ENCODE results near the gene TRIM17.

TRIM17 gene

GRCh38 chr1:228417483-228418203 is 982 bp upstream of the TRIM17 start:
- no peak for DNase-seq (ENCODE audit: low read depth in 2 of 2)

DNA sequence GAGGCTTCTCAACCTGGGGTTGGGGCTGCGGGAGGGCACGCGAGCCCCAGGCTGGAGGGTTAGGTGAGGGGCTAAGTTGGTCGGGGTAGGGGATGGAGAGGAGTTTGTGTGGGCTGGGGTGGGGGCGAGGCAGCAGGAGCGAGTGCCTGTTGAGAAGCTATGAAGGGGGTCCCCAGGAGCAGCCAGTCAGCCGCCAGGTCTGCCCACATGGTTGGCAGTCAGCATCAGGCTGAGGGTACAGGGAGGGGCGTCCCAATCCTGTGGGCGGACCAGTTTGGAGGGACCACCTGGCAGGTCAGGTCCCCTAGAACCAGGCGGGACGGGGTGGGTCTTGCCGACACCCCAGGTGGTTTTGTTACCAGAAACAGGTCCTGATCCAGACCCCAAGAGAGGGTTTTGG is 400 bp upstream of the TRIM17 start:
- DNase-seq (ENCODE audit: low read depth in 2 of 2), result no peak

GRCh38 chr1:228415853-228416216 is 826 bp downstream of the TRIM17 start:
- DNase-seq (ENCODE audit: low read depth in 2 of 2), result no peak

GRCh38 chr1:228415221-228415620 is 1.4 kb downstream of the TRIM17 start:
- DNase-seq (ENCODE audit: low read depth in 2 of 2), result no peak

- DNase-seq (ENCODE audit: low read depth in 2 of 2), result no peak
These were observed 2.0 kb downstream of the TRIM17 start for GRCh38 chr1:228414511-228415211.

- DNase-seq (ENCODE audit: low read depth in 2 of 2), result no peak
These were observed 3.2 kb downstream of the TRIM17 start for GRCh38 chr1:228413241-228414010.

GRCh38 chr1:228411548-228412430 is 4.9 kb downstream of the TRIM17 start:
- no peak for DNase-seq (ENCODE audit: low read depth in 2 of 2)

DNA sequence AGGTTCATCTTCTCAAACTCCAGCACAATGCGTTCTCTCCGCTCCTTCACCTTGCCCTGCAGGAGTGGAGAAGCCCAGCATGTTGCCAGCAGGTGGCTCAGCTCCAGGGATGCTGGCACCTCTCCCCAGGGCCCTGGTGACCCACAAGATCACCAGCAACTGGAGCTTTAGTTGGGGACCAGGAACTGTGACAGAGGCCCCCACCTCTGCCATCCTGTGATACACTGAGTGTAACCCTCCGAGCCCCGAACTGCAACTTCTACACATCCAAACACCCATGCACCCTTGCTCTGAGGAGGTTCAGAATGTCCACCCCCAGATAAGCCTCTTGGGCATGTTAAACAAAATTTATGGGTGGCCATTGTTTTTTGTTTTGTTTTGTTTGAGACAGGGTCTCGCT is 5.5 kb downstream of the TRIM17 start:
- DNase-seq (ENCODE audit: low read depth in 2 of 2), result no peak

GRCh38 chr1:228410671-228411070 is 6.0 kb downstream of the TRIM17 start:
- no peak for DNase-seq (ENCODE audit: low read depth in 2 of 2)

DNA sequence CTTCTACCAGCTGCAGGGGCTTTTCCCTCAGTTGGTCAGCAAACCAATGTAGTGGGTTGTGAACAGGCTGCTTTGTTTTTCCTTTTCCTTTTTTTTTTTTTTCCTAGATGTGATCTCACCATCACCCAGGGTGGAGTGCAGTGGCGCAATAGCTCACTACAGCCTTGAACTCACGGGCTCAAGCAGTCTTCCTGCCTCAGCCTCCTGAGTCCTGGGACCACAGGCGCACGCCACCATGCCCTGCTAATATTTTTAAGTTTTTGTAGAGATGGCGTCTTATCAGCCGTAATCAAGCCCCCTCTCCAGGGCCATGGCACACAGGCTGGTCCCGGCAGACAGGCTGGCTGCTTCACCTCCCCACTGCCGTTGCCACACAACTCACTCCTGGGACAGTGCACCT is 6.6 kb downstream of the TRIM17 start:
- no peak for DNase-seq (ENCODE audit: low read depth in 2 of 2)

GRCh38 chr1:228408869-228409805 is 7.5 kb downstream of the TRIM17 start:
- no peak for DNase-seq (ENCODE audit: low read depth in 2 of 2)

GRCh38 chr1:228408041-228408868 is 8.4 kb downstream of the TRIM17 start:
- no peak for DNase-seq (ENCODE audit: low read depth in 2 of 2)

- no peak for DNase-seq (ENCODE audit: low read depth in 2 of 2)
These were observed 9.3 kb downstream of the TRIM17 start for GRCh38 chr1:228407106-228408040.

GRCh38 chr1:228405979-228406228 is 10.8 kb downstream of the TRIM17 start:
- DNase-seq (ENCODE audit: low read depth in 2 of 2), result no peak

DNA sequence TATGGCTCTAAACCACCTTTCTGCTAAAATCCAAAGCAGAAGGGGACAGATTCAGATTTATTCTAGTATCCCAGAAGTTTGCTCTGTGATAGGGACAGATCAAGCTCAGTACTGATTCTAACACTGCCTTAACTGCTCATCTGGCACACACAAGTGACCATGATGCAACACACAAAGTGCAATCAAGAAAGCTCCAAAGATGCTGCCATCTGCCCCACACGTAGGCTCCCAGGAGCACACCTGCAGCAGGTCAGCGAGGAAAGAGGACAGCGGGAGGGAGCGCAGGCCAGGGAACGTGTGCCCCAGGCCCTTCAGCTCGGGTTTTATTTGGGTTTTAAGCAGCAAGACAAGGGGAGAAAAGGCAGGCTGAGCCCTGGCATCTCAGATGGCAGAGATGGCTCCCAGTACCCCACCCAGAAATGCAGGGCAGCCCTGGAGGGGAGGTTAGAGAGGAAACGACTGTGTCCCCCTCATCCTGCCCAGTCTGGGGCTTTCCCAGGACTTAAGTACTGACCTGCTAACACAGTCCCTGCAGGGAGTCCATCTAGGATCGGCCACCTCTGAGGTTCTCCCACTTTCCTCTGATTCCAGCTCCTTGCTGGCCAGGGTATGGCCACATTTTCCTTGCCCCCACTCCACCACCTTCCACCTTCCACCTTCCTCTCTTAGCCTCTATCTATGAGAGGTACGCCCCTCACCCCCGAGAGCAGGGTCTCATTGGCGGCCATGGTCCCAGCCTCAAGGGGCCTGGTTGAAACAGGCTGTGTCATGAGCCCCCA is 11.3 kb downstream of the TRIM17 start:
- no peak for DNase-seq (ENCODE audit: low read depth in 2 of 2)

- no peak for DNase-seq (ENCODE audit: low read depth in 2 of 2)
These were observed 12.4 kb downstream of the TRIM17 start for GRCh38 chr1:228404107-228404720.

DNA sequence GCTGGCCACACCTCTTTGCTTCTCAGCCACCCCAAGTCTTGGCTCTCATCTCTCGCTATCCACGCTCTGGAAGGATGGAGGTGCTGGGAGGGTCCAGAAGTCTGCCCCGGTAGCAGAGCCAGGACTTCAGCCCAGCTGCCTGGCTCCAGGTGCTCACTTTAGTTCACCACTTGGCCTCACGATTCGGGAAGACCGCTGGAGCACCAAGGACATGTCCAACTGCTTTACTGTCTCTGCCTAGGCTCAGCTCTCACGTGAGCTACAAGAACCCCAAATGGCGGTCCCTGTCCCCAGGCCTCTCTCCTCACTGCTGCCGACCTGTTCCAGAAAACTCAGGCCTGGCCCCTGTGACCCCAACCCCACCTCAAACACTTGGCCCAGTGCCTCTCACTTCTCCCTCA is 13.4 kb downstream of the TRIM17 start:
- DNase-seq (ENCODE audit: low read depth in 2 of 2), result no peak

DNA sequence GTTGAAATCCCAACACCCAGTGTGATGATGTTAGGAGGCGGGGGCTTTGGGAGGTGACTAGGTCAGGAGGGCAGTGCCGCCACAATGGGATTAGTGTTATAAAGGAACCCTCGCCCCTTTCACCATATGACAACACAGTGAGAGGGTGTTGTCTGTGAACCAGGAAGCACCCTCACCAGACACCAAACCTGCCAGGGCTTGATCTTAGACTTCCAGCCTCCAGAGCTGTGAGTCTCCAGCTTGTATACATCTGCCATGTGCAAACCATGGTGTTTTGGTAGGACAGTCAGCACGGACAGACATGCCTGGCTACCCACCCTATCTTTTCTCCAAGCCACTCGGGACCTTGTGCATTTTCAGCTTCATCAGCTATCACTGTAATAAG is 14.0 kb downstream of the TRIM17 start:
- DNase-seq (ENCODE audit: low read depth in 2 of 2), result no peak
